IgD-negative memory B cell (primary cell): ENCODE measurements around the gene TEX51. TPM values are rescaled to one million over a fixed set of nuclear protein-coding genes. Genes with fewer than 3 reads are reported as not detected.

ENCODE experiments used
- H3K27ac Mint-ChIP-seq, 3 donors: one replicate each; pipeline ENCODE4 v1.8.0; 2020 to 2022; ENCODE audit warnings: mild to moderate bottlenecking in 3 of 3, mixed read lengths in 3 of 3, moderate library complexity in 1 of 3
- H3K27me3 Mint-ChIP-seq: one replicate; pipeline ENCODE4 v1.8.0; 2021; ENCODE audit warnings: mixed read lengths
- H3K36me3 Mint-ChIP-seq: one replicate; pipeline ENCODE4 v1.8.0; 2020; ENCODE audit warnings: mild to moderate bottlenecking, mixed read lengths
- H3K4me1 Mint-ChIP-seq, 3 donors: one replicate each; pipeline ENCODE4 v1.8.0; 2020 to 2022; ENCODE audit warnings: mixed read lengths in 3 of 3, mild to moderate bottlenecking in 1 of 3
- H3K4me3 Mint-ChIP-seq, 4 donors: one replicate each; pipeline ENCODE4 v1.8.0; 2020 to 2022; ENCODE audit warnings: mild to moderate bottlenecking in 4 of 4, mixed read lengths in 4 of 4, moderate library complexity in 3 of 4
- H3K9me3 Mint-ChIP-seq, 3 donors: one replicate each; pipeline ENCODE4 v1.8.0; 2020 to 2021; ENCODE audit warnings: mixed read lengths in 3 of 3, mild to moderate bottlenecking in 1 of 3
- polyA plus RNA-seq: library from polyadenylated mRNA; unstranded; fragments of 300-500 nt; fragmentation: Illumina TruSeq; gene quantifications from one replicate; pipeline ENCODE4 v1.2.3, GENCODE V29; 2021

Gene TEX51
- not detected for polyA plus RNA-seq

GRCh38 chr2:126898636-126899035 lies at the start of gene TEX51:
TSS of gene TEX51 (plus strand) at chr2:126898890. CDS start at chr2:126898919, 29 bp downstream.
- H3K36me3 Mint-ChIP-seq: peaks cover 3% of the 10 kb centered on the region
- H3K9me3 Mint-ChIP-seq: peaks cover 2 to 5% (median 4%) of the 10 kb centered on the region in 3 donors
- H3K4me1 Mint-ChIP-seq: no peaks in the 10 kb centered on the region
- peaks cover 13% of the 10 kb centered on the region for H3K27me3 Mint-ChIP-seq
- H3K4me3 Mint-ChIP-seq: peak within 1 kb of the TSS in 1 of 4 donors; percentile 21
- H3K27ac Mint-ChIP-seq: no peak within 1 kb of the TSS

- H3K9me3 Mint-ChIP-seq: peaks cover 0 to 1% (median 0%) of the 10 kb centered on the region in 3 donors
- H3K27ac Mint-ChIP-seq: no peak overlapping the region
Observed at GRCh38 chr2:126849054-126849453, 49.6 kb upstream of the TEX51 start.

GRCh38 chr2:126849486-126849885 lies 49.2 kb upstream of the TEX51 start:
- Mint-ChIP-seq H3K27ac (no peak overlapping the region), H3K9me3 (peaks cover 0 to 1% (median 0%) of the 10 kb centered on the region in 3 donors), H3K27me3 (no peaks in the 10 kb centered on the region), H3K4me3 (no peak overlapping the region), H3K36me3 (no peaks in the 10 kb centered on the region), H3K4me1 (no peaks in the 10 kb centered on the region)

More at GRCh38 chr2:126849054-126849453, 49.6 kb upstream of the TEX51 start:
- H3K36me3 Mint-ChIP-seq: no peaks in the 10 kb centered on the region
- H3K4me3 Mint-ChIP-seq: no peak overlapping the region
- no peaks in the 10 kb centered on the region for H3K27me3 Mint-ChIP-seq
- no peaks in the 10 kb centered on the region for H3K4me1 Mint-ChIP-seq

- Mint-ChIP-seq H3K9me3 (peaks cover 0 to 1% (median 0%) of the 10 kb centered on the region in 3 donors), H3K4me3 (no peak overlapping the region), H3K4me1 (no peaks in the 10 kb centered on the region), H3K27ac (no peak overlapping the region), H3K27me3 (no peaks in the 10 kb centered on the region), H3K36me3 (no peaks in the 10 kb centered on the region)
Observed at GRCh38 chr2:126849991-126850535, 48.6 kb upstream of the TEX51 start.

- H3K27ac Mint-ChIP-seq: no peak overlapping the region
- H3K4me3 Mint-ChIP-seq: no peak overlapping the region
- H3K9me3 Mint-ChIP-seq: peaks cover 0 to 1% (median 0%) of the 10 kb centered on the region in 3 donors
- H3K4me1 Mint-ChIP-seq: no peaks in the 10 kb centered on the region
- H3K36me3 Mint-ChIP-seq: no peaks in the 10 kb centered on the region
- H3K27me3 Mint-ChIP-seq: no peaks in the 10 kb centered on the region
Observed at GRCh38 chr2:126850940-126851339, 47.8 kb upstream of the TEX51 start.

- no peak overlapping the region for H3K27ac Mint-ChIP-seq
Observed at GRCh38 chr2:126851756-126852155, 46.9 kb upstream of the TEX51 start.

GRCh38 chr2:126852361-126852760 lies 46.3 kb upstream of the TEX51 start:
- no peaks in the 10 kb centered on the region for H3K36me3 Mint-ChIP-seq
- H3K9me3 Mint-ChIP-seq: no peaks in the 10 kb centered on the region
- no peak overlapping the region for H3K4me3 Mint-ChIP-seq
- H3K4me1 Mint-ChIP-seq: no peaks in the 10 kb centered on the region
- H3K27me3 Mint-ChIP-seq: no peaks in the 10 kb centered on the region
- H3K27ac Mint-ChIP-seq: no peak overlapping the region

More at GRCh38 chr2:126851756-126852155, 46.9 kb upstream of the TEX51 start:
- no peaks in the 10 kb centered on the region for H3K4me1 Mint-ChIP-seq
- no peaks in the 10 kb centered on the region for H3K9me3 Mint-ChIP-seq
- no peak overlapping the region for H3K4me3 Mint-ChIP-seq
- H3K36me3 Mint-ChIP-seq: no peaks in the 10 kb centered on the region
- no peaks in the 10 kb centered on the region for H3K27me3 Mint-ChIP-seq

GRCh38 chr2:126855606-126856005 lies 43.1 kb upstream of the TEX51 start:
- Mint-ChIP-seq H3K4me3 (no peak overlapping the region), H3K4me1 (no peaks in the 10 kb centered on the region), H3K27me3 (peaks cover 7% of the 10 kb centered on the region), H3K27ac (no peak overlapping the region), H3K9me3 (peaks cover 0 to 2% (median 0%) of the 10 kb centered on the region in 3 donors), H3K36me3 (no peaks in the 10 kb centered on the region)

- H3K27ac Mint-ChIP-seq: no peak overlapping the region
- H3K4me1 Mint-ChIP-seq: no peaks in the 10 kb centered on the region
- H3K9me3 Mint-ChIP-seq: peaks cover 0 to 2% (median 0%) of the 10 kb centered on the region in 3 donors
- H3K4me3 Mint-ChIP-seq: no peak overlapping the region
- H3K36me3 Mint-ChIP-seq: no peaks in the 10 kb centered on the region
- peaks cover 8% of the 10 kb centered on the region for H3K27me3 Mint-ChIP-seq
Observed at GRCh38 chr2:126856403-126856802, 42.3 kb upstream of the TEX51 start.

- peaks cover 8% of the 10 kb centered on the region for H3K27me3 Mint-ChIP-seq
- no peaks in the 10 kb centered on the region for H3K36me3 Mint-ChIP-seq
- no peak overlapping the region for H3K27ac Mint-ChIP-seq
- H3K4me1 Mint-ChIP-seq: no peaks in the 10 kb centered on the region
- H3K9me3 Mint-ChIP-seq: peaks cover 0 to 3% (median 0%) of the 10 kb centered on the region in 3 donors
- no peak overlapping the region for H3K4me3 Mint-ChIP-seq
Observed at GRCh38 chr2:126857502-126857901, 41.2 kb upstream of the TEX51 start.

- no peak overlapping the region for H3K4me3 Mint-ChIP-seq
- H3K4me1 Mint-ChIP-seq: no peaks in the 10 kb centered on the region
- peaks cover 0 to 5% (median 0%) of the 10 kb centered on the region in 3 donors for H3K9me3 Mint-ChIP-seq
- no peaks in the 10 kb centered on the region for H3K36me3 Mint-ChIP-seq
- peaks cover 8% of the 10 kb centered on the region for H3K27me3 Mint-ChIP-seq
- H3K27ac Mint-ChIP-seq: no peak overlapping the region
Observed at GRCh38 chr2:126858013-126858412, 40.7 kb upstream of the TEX51 start.

GRCh38 chr2:126858436-126858835 lies 40.3 kb upstream of the TEX51 start:
- H3K4me3 Mint-ChIP-seq: no peak overlapping the region
- H3K4me1 Mint-ChIP-seq: no peaks in the 10 kb centered on the region
- no peaks in the 10 kb centered on the region for H3K36me3 Mint-ChIP-seq
- H3K27me3 Mint-ChIP-seq: peaks cover 8% of the 10 kb centered on the region
- H3K9me3 Mint-ChIP-seq: peaks cover 0 to 5% (median 0%) of the 10 kb centered on the region in 3 donors
- H3K27ac Mint-ChIP-seq: no peak overlapping the region

GRCh38 chr2:126858991-126859390 lies 39.7 kb upstream of the TEX51 start:
- Mint-ChIP-seq H3K27me3 (peaks cover 12% of the 10 kb centered on the region), H3K4me3 (no peak overlapping the region), H3K4me1 (no peaks in the 10 kb centered on the region), H3K36me3 (no peaks in the 10 kb centered on the region), H3K9me3 (peaks cover 0 to 5% (median 0%) of the 10 kb centered on the region in 3 donors), H3K27ac (no peak overlapping the region)

- H3K27ac Mint-ChIP-seq: no peak overlapping the region
- H3K4me1 Mint-ChIP-seq: no peaks in the 10 kb centered on the region
- H3K9me3 Mint-ChIP-seq: peaks cover 0 to 5% (median 0%) of the 10 kb centered on the region in 3 donors
- no peaks in the 10 kb centered on the region for H3K36me3 Mint-ChIP-seq
- H3K27me3 Mint-ChIP-seq: peaks cover 12% of the 10 kb centered on the region
- no peak overlapping the region for H3K4me3 Mint-ChIP-seq
Observed at GRCh38 chr2:126859631-126860030, 39.1 kb upstream of the TEX51 start.

GRCh38 chr2:126860385-126860784 lies 38.3 kb upstream of the TEX51 start:
- no peak overlapping the region for H3K27ac Mint-ChIP-seq
- H3K4me1 Mint-ChIP-seq: no peaks in the 10 kb centered on the region
- no peak overlapping the region for H3K4me3 Mint-ChIP-seq
- H3K36me3 Mint-ChIP-seq: no peaks in the 10 kb centered on the region
- H3K27me3 Mint-ChIP-seq: peaks cover 12% of the 10 kb centered on the region
- peaks cover 1 to 5% (median 2%) of the 10 kb centered on the region in 3 donors for H3K9me3 Mint-ChIP-seq

GRCh38 chr2:126862730-126863129 lies 36.0 kb upstream of the TEX51 start:
- Mint-ChIP-seq H3K4me1 (no peaks in the 10 kb centered on the region), H3K4me3 (no peak overlapping the region), H3K36me3 (no peaks in the 10 kb centered on the region), H3K27ac (no peak overlapping the region), H3K27me3 (peaks cover 12% of the 10 kb centered on the region), H3K9me3 (peaks cover 4 to 17% (median 9%) of the 10 kb centered on the region in 3 donors)
